IPS DF 6.9 (cell line): Measurements from ENCODE around the gene ZBTB12.
"Not testable (repeated sequence)": the region's sequence is repeated elsewhere in the genome, so short reads cannot be mapped to it uniquely, and the experiment has no call there.

Experiments
- DNase-seq: peaks from one replicate; pipeline ENCODE4 v3.0.0-alpha.2; 2013; ENCODE audit warnings: low read depth, low spot score
- H3K27ac ChIP-seq: one replicate; pipeline ENCODE4 v1.5.1; 2013; ENCODE audit warnings: low read length, control low read depth
- H3K27me3 ChIP-seq: 2 replicates; pipeline ENCODE4 v1.6.1; 2013; ENCODE audit warnings: mild to moderate bottlenecking, low read length; ENCODE audit not compliant: control insufficient read depth, insufficient read depth
- H3K36me3 ChIP-seq: 2 replicates; pipeline ENCODE4 v1.6.1; 2013; ENCODE audit warnings: low read length; ENCODE audit not compliant: control insufficient read depth, insufficient read depth
- H3K4me1 ChIP-seq: 2 replicates; pipeline ENCODE4 v1.6.1; 2013; ENCODE audit warnings: low read length; ENCODE audit not compliant: control insufficient read depth, insufficient read depth
- H3K4me3 ChIP-seq: 2 replicates; pipeline ENCODE4 v1.5.1; 2013; ENCODE audit warnings: mild to moderate bottlenecking, low read length
- H3K9me3 ChIP-seq: 2 replicates; pipeline ENCODE4 v1.6.1; 2013; ENCODE audit warnings: low read length, inconsistent platforms; ENCODE audit not compliant: control insufficient read depth, insufficient read depth
- WGBS: extraction: QIAGEN DNeasy Blood & Tissue Kit; methylation state at CpG from one replicate; pipeline ENCODE4 v1.1.7; 2013; ENCODE audit warnings: mixed read lengths, missing lambda C conversion rate; ENCODE audit not compliant: insufficient read length, insufficient coverage; 5-methylcytosine and 5-hydroxymethylcytosine counted together

ZBTB12 gene

GRCh38 chr6:31943742-31944141, 41.9 kb upstream of the ZBTB12 start:
- no peak for DNase-seq
- WGBS: no CpG with 5 or more reads among the region's 3 CpGs
- Histone ChIP-seq H3K27me3 (no peaks in the 10 kb centered on the region), H3K9me3 (no peaks in the 10 kb centered on the region), H3K4me3 (no peak overlapping the region), H3K4me1 (peaks cover 2% of the 10 kb centered on the region; the same call in 1 of the 2 replicates), H3K36me3 (no peaks in the 10 kb centered on the region), H3K27ac (no peak overlapping the region)

GRCh38 chr6:31940256-31940664, 38.4 kb upstream of the ZBTB12 start:
- no peaks in the 10 kb centered on the region for H3K9me3 ChIP-seq
- no CpG with 5 or more reads among the region's 6 CpGs for WGBS
- H3K36me3 ChIP-seq: no peaks in the 10 kb centered on the region
- no peak for DNase-seq
- no peaks in the 10 kb centered on the region for H3K27me3 ChIP-seq
- no peak overlapping the region for H3K27ac ChIP-seq
- peaks cover 2% of the 10 kb centered on the region; the same call in 1 of the 2 replicates for H3K4me1 ChIP-seq
- no peak overlapping the region for H3K4me3 ChIP-seq

- Histone ChIP-seq H3K27ac (no peak overlapping the region), H3K4me1 (peaks cover 2% of the 10 kb centered on the region; the same call in 1 of the 2 replicates), H3K27me3 (no peaks in the 10 kb centered on the region), H3K9me3 (no peaks in the 10 kb centered on the region), H3K36me3 (no peaks in the 10 kb centered on the region), H3K4me3 (no peak overlapping the region)
- no CpG with 5 or more reads among the region's 9 CpGs for WGBS
- DNase-seq: no peak
These were observed 33.9 kb upstream of the ZBTB12 start for GRCh38 chr6:31935823-31936222.

- Histone ChIP-seq H3K4me3 (no peak overlapping the region), H3K27me3 (no peaks in the 10 kb centered on the region), H3K9me3 (no peaks in the 10 kb centered on the region), H3K4me1 (no peaks in the 10 kb centered on the region), H3K36me3 (no peaks in the 10 kb centered on the region), H3K27ac (no peak overlapping the region)
- WGBS: no CpG with 5 or more reads among the region's 3 CpGs
- no peak for DNase-seq
These were observed 33.1 kb upstream of the ZBTB12 start for GRCh38 chr6:31935021-31935420.

- WGBS: no CpG with 5 or more reads among the region's 19 CpGs
- Histone ChIP-seq H3K36me3 (no peaks in the 10 kb centered on the region), H3K4me3 (no peak overlapping the region), H3K9me3 (no peaks in the 10 kb centered on the region), H3K27me3 (no peaks in the 10 kb centered on the region), H3K4me1 (no peaks in the 10 kb centered on the region), H3K27ac (no peak overlapping the region)
- no peak for DNase-seq
These were observed 31.7 kb upstream of the ZBTB12 start for GRCh38 chr6:31933537-31933936.

- H3K9me3 ChIP-seq, H3K4me1 ChIP-seq, H3K36me3 ChIP-seq, DNase-seq, H3K4me3 ChIP-seq, H3K27ac ChIP-seq, H3K27me3 ChIP-seq: not testable (repeated sequence)
- WGBS: no CpG with 5 or more reads among the region's 32 CpGs
These were observed 30.3 kb upstream of the ZBTB12 start for GRCh38 chr6:31932137-31932536.

- WGBS: no CpG with 5 or more reads among the region's 1 CpG
- H3K4me1 ChIP-seq: no peaks in the 10 kb centered on the region
- no peak overlapping the region for H3K27ac ChIP-seq
These were observed 29.1 kb upstream of the ZBTB12 start for GRCh38 chr6:31930962-31931361.

GRCh38 chr6:31928672-31928939, 26.7 kb upstream of the ZBTB12 start:
- no peak overlapping the region for H3K27ac ChIP-seq
- H3K27me3 ChIP-seq: no peaks in the 10 kb centered on the region
- no peaks in the 10 kb centered on the region for H3K36me3 ChIP-seq
- no CpG with 5 or more reads among the region's 9 CpGs for WGBS
- H3K9me3 ChIP-seq: no peaks in the 10 kb centered on the region
- H3K4me3 ChIP-seq: no peak overlapping the region
- no peak for DNase-seq
- no peaks in the 10 kb centered on the region for H3K4me1 ChIP-seq

More at GRCh38 chr6:31930962-31931361, 29.1 kb upstream of the ZBTB12 start:
- Histone ChIP-seq H3K9me3 (no peaks in the 10 kb centered on the region), H3K36me3 (no peaks in the 10 kb centered on the region), H3K4me3 (no peak overlapping the region), H3K27me3 (no peaks in the 10 kb centered on the region)
- DNase-seq: no peak

- Histone ChIP-seq H3K27me3 (no peaks in the 10 kb centered on the region), H3K4me3 (no peak overlapping the region), H3K9me3 (no peaks in the 10 kb centered on the region), H3K4me1 (no peaks in the 10 kb centered on the region), H3K36me3 (no peaks in the 10 kb centered on the region), H3K27ac (no peak overlapping the region)
- no CpG with 5 or more reads among the region's 11 CpGs for WGBS
- no peak for DNase-seq
These were observed 26.2 kb upstream of the ZBTB12 start for GRCh38 chr6:31927863-31928671.

GRCh38 chr6:31927242-31927862, 25.5 kb upstream of the ZBTB12 start, which contains the start of gene C2:
Gene C2, plus strand, starts transcription at chr6:31927717. Its CDS starts 36 bp downstream, at chr6:31927753.
- DNase-seq: no peak
- Histone ChIP-seq H3K36me3 (no peaks in the 10 kb centered on the region), H3K4me3 (no peak within 1 kb of the TSS), H3K27ac (no peak within 1 kb of the TSS), H3K27me3 (no peaks in the 10 kb centered on the region), H3K9me3 (no peaks in the 10 kb centered on the region), H3K4me1 (no peaks in the 10 kb centered on the region)
- WGBS: no CpG with 5 or more reads among the region's 11 CpGs

GRCh38 chr6:31922942-31923341, 21.1 kb upstream of the ZBTB12 start:
- no peak overlapping the region for H3K27ac ChIP-seq
- no peaks in the 10 kb centered on the region for H3K4me1 ChIP-seq
- WGBS: no CpG with 5 or more reads among the region's 5 CpGs
- no peak overlapping the region for H3K4me3 ChIP-seq
- no peaks in the 10 kb centered on the region for H3K9me3 ChIP-seq
- H3K36me3 ChIP-seq: no peaks in the 10 kb centered on the region
- no peaks in the 10 kb centered on the region for H3K27me3 ChIP-seq
- DNase-seq: no peak
